Measurements from ENCODE around the gene UQCRC2.

UQCRC2 gene

GRCh38 chr16:21964353-21964752 is 11.2 kb downstream of the UQCRC2 start:
- H3K9me3 ChIP-seq (ENCODE audit: control insufficient read depth, insufficient read depth, low read length), result no peaks in the 10 kb centered on the region
- H3K4me1 ChIP-seq (ENCODE audit: control insufficient read depth, low read length), result no peaks in the 10 kb centered on the region
- H3K27ac ChIP-seq (ENCODE audit: low read depth, low read length), result no peak overlapping the region
- H3K27me3 ChIP-seq (ENCODE audit: control insufficient read depth, low read length), result no peaks in the 10 kb centered on the region
- H3K36me3 ChIP-seq (ENCODE audit: control insufficient read depth, low read length), result peaks cover 89% of the 10 kb centered on the region
- H4K20me1 ChIP-seq (ENCODE audit: control insufficient read depth, insufficient read depth, low read depth, low read length), result no peaks in the 10 kb centered on the region
- H3K4me2 ChIP-seq (ENCODE audit: low read length), result no peak overlapping the region
- TF ChIP-seq, protein P1, sequence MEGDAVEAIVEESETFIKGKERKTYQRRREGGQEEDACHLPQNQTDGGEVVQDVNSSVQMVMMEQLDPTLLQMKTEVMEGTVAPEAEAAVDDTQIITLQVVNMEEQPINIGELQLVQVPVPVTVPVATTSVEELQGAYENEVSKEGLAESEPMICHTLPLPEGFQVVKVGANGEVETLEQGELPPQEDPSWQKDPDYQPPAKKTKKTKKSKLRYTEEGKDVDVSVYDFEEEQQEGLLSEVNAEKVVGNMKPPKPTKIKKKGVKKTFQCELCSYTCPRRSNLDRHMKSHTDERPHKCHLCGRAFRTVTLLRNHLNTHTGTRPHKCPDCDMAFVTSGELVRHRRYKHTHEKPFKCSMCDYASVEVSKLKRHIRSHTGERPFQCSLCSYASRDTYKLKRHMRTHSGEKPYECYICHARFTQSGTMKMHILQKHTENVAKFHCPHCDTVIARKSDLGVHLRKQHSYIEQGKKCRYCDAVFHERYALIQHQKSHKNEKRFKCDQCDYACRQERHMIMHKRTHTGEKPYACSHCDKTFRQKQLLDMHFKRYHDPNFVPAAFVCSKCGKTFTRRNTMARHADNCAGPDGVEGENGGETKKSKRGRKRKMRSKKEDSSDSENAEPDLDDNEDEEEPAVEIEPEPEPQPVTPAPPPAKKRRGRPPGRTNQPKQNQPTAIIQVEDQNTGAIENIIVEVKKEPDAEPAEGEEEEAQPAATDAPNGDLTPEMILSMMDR (IDR thresholded peaks at IDR 0.05; ENCODE audit: low read depth, low read length, poor library complexity, severe bottlenecking), result no peak
- no peak for TF ChIP-seq EZH2phosphoT487 (IDR thresholded peaks at IDR 0.05; ENCODE audit: borderline replicate concordance, low read length)
- no peaks in the 10 kb centered on the region for H3F3A ChIP-seq (ENCODE audit: control insufficient read depth, insufficient read depth)
- H3K4me3 ChIP-seq (ENCODE audit: low read length), result no peak overlapping the region
- H3K79me2 ChIP-seq (ENCODE audit: control insufficient read depth, low read length), result no peaks in the 10 kb centered on the region
- H3K9me2 ChIP-seq (replicated peaks; ENCODE audit: control insufficient read depth, low read length), result no peaks in the 10 kb centered on the region

GRCh38 chr16:21971856-21972255 is 18.7 kb downstream of the UQCRC2 start:
- H3K9me2 ChIP-seq (replicated peaks; ENCODE audit: control insufficient read depth, low read length), result no peaks in the 10 kb centered on the region

GRCh38 chr16:21973945-21974344 is 20.8 kb downstream of the UQCRC2 start:
- Histone ChIP-seq H3K36me3 (ENCODE audit: control insufficient read depth, low read length) (peaks cover 95% of the 10 kb centered on the region), H3K9me3 (ENCODE audit: control insufficient read depth, insufficient read depth, low read length) (no peaks in the 10 kb centered on the region), H3K27ac (ENCODE audit: low read depth, low read length) (no peak overlapping the region), H3K27me3 (ENCODE audit: control insufficient read depth, low read length) (no peaks in the 10 kb centered on the region), H3K4me3 (ENCODE audit: low read length) (no peak overlapping the region), H3K4me2 (ENCODE audit: low read length) (no peak overlapping the region), H3K9me2 (replicated peaks; ENCODE audit: control insufficient read depth, low read length) (no peaks in the 10 kb centered on the region), H3F3A (ENCODE audit: control insufficient read depth, insufficient read depth) (no peaks in the 10 kb centered on the region), H4K20me1 (ENCODE audit: control insufficient read depth, insufficient read depth, low read depth, low read length) (no peaks in the 10 kb centered on the region), H3K79me2 (ENCODE audit: control insufficient read depth, low read length) (no peaks in the 10 kb centered on the region), H3K4me1 (ENCODE audit: control insufficient read depth, low read length) (no peaks in the 10 kb centered on the region)
- TF ChIP-seq, protein P1 (IDR thresholded peaks at IDR 0.05; ENCODE audit: low read depth, low read length, poor library complexity, severe bottlenecking), result no peak
- no peak for TF ChIP-seq EZH2phosphoT487 (IDR thresholded peaks at IDR 0.05; ENCODE audit: borderline replicate concordance, low read length)

More at GRCh38 chr16:21971856-21972255, 18.7 kb downstream of the UQCRC2 start:
- Histone ChIP-seq H3K27me3 (ENCODE audit: control insufficient read depth, low read length) (no peaks in the 10 kb centered on the region), H3F3A (ENCODE audit: control insufficient read depth, insufficient read depth) (no peaks in the 10 kb centered on the region), H3K79me2 (ENCODE audit: control insufficient read depth, low read length) (no peaks in the 10 kb centered on the region), H3K27ac (ENCODE audit: low read depth, low read length) (no peak overlapping the region), H4K20me1 (ENCODE audit: control insufficient read depth, insufficient read depth, low read depth, low read length) (no peaks in the 10 kb centered on the region), H3K4me1 (ENCODE audit: control insufficient read depth, low read length) (no peaks in the 10 kb centered on the region), H3K36me3 (ENCODE audit: control insufficient read depth, low read length) (peaks cover 95% of the 10 kb centered on the region), H3K4me3 (ENCODE audit: low read length) (no peak overlapping the region), H3K9me3 (ENCODE audit: control insufficient read depth, insufficient read depth, low read length) (no peaks in the 10 kb centered on the region), H3K4me2 (ENCODE audit: low read length) (no peak overlapping the region)
- no peak for TF ChIP-seq EZH2phosphoT487 (IDR thresholded peaks at IDR 0.05; ENCODE audit: borderline replicate concordance, low read length)
- TF ChIP-seq, protein P1 (IDR thresholded peaks at IDR 0.05; ENCODE audit: low read depth, low read length, poor library complexity, severe bottlenecking), result no peak
